Left hindlimb (tissue), 1 donor: ENCODE results near the gene KCNK3.
"Not testable (repeated sequence)": the region's sequence is repeated elsewhere in the genome, so short reads cannot be mapped to it uniquely, and the experiment has no call there.

Experiments used
- DNase-seq: peaks from one replicate; pipeline ENCODE4 v3.0.0-alpha.2; 2018

The KCNK3 gene

GRCh38 chr2:26692279-26692896 lies at the start of gene KCNK3:
KCNK3 (plus strand) TSS chr2:26692722; CDS start chr2:26692876, 154 bp downstream.
- DNase-seq = peak; percentile 80

- DNase-seq = no peak
These were observed 48.2 kb upstream of the KCNK3 start for GRCh38 chr2:26644188-26644835.

- no peak for DNase-seq
These were observed 46.8 kb upstream of the KCNK3 start for GRCh38 chr2:26645762-26646161.

GRCh38 chr2:26646986-26647672 lies 45.4 kb upstream of the KCNK3 start:
- no peak for DNase-seq

- no peak for DNase-seq
These were observed 44.5 kb upstream of the KCNK3 start for GRCh38 chr2:26647981-26648380.

GRCh38 chr2:26648516-26648915 lies 44.0 kb upstream of the KCNK3 start:
- DNase-seq = no peak

- DNase-seq = no peak
These were observed 43.2 kb upstream of the KCNK3 start for GRCh38 chr2:26649322-26649721.

- DNase-seq = no peak
These were observed 42.4 kb upstream of the KCNK3 start for GRCh38 chr2:26649992-26650712.

- no peak for DNase-seq
These were observed 41.6 kb upstream of the KCNK3 start for GRCh38 chr2:26650713-26651469.

- no peak for DNase-seq
These were observed 41.1 kb upstream of the KCNK3 start for GRCh38 chr2:26651470-26651771.

- no peak for DNase-seq
These were observed 40.7 kb upstream of the KCNK3 start for GRCh38 chr2:26651799-26652198.

GRCh38 chr2:26652361-26653041 lies 40.0 kb upstream of the KCNK3 start:
- DNase-seq = peak; percentile 77

- no peak for DNase-seq
These were observed 39.1 kb upstream of the KCNK3 start for GRCh38 chr2:26653207-26654060.

- DNase-seq = no peak
These were observed 38.5 kb upstream of the KCNK3 start for GRCh38 chr2:26654061-26654340.

GRCh38 chr2:26655120-26655519 lies 37.4 kb upstream of the KCNK3 start:
- not testable (repeated sequence) for DNase-seq

- DNase-seq = no peak
These were observed 36.8 kb upstream of the KCNK3 start for GRCh38 chr2:26655611-26656195.

GRCh38 chr2:26657265-26657664 lies 35.3 kb upstream of the KCNK3 start:
- no peak for DNase-seq

- no peak for DNase-seq
These were observed 33.7 kb upstream of the KCNK3 start for GRCh38 chr2:26658691-26659346.

- no peak for DNase-seq
These were observed 32.1 kb upstream of the KCNK3 start for GRCh38 chr2:26660363-26660962.

- not testable (repeated sequence) for DNase-seq
These were observed 27.2 kb upstream of the KCNK3 start for GRCh38 chr2:26665296-26665695.
